Gastrocnemius medialis (tissue), 4 donors: Measurements from ENCODE around the gene CHTF18. TPM values are rescaled to one million over a fixed set of nuclear protein-coding genes. Genes with fewer than 3 reads are reported as not detected.

Experiments used
- ATAC-seq, 2 donors: fragments of 150-250 bp; one replicate each; pipeline ENCODE4 v1.9.1; 2016
- DNase-seq, 2 donors: peaks; one replicate each; pipeline ENCODE4 v3.0.0-alpha.2; 2019
- H3K27ac ChIP-seq, 4 donors: fragments of 200-600 bp; sonication (generic); 1 replicate in 1 of 4; 2 replicates in 3 of 4; pipeline ENCODE4 v1.5.1; 2016 to 2018; ENCODE audit warnings: mild to moderate bottlenecking in 2 of 4, moderate library complexity in 1 of 4
- H3K27me3 ChIP-seq, 3 donors: fragments of 200-600 bp; sonication (generic) in 2 of 3; 1 replicate in 1 of 3; 2 replicates in 2 of 3; pipeline versions ENCODE4 v1.5.1 to v1.6.0; 2016 to 2019; ENCODE audit warnings: mild to moderate bottlenecking in 1 of 3, moderate library complexity in 1 of 3
- H3K36me3 ChIP-seq, 2 donors: fragments of 200-600 bp; sonication (generic) in 1 of 2; one replicate each; pipeline ENCODE4 v1.5.1; 2017 to 2018
- H3K4me1 ChIP-seq, 2 donors: fragments of 200-600 bp; sonication (generic) in 1 of 2; one replicate each; pipeline ENCODE4 v1.5.1; 2016 to 2017; ENCODE audit warnings: mild to moderate bottlenecking in 2 of 2
- H3K4me3 ChIP-seq, 4 donors: fragments of 200-600 bp; sonication (generic) in 3 of 4; 1 replicate in 1 of 4; 2 replicates in 3 of 4; pipeline ENCODE4 v1.5.1; 2016 to 2019; ENCODE audit warnings: mild to moderate bottlenecking in 2 of 4
- H3K9me3 ChIP-seq, 3 donors: fragments of 200-600 bp; sonication (generic) in 2 of 3; 1 replicate in 1 of 3; 2 replicates in 2 of 3; pipeline ENCODE4 v1.5.1; 2016 to 2019
- CTCF ChIP-seq, 5 experiments: fragments of 450-650 bp in 3 of 5; fragments of 200-600 bp in 2 of 5; sonication (generic) in 2 of 5; IDR thresholded peaks in 4 of 5; conservative IDR thresholded peaks in 1 of 5; 1 replicate in 4 of 5; 2 replicates in 1 of 5; pipeline ENCODE4 v1.5.1; 2016 to 2019; ENCODE audit warnings: antibody characterized with exemption in 5 of 5, mild to moderate bottlenecking in 3 of 5, moderate library complexity in 3 of 5
- POLR2A ChIP-seq, 2 donors: fragments of 450-650 bp; IDR thresholded peaks; one replicate each; pipeline ENCODE4 v1.6.1; 2017; ENCODE audit warnings: antibody characterized with exemption in 2 of 2, mild to moderate bottlenecking in 2 of 2, moderate library complexity in 2 of 2
- in situ Hi-C, 4 donors: fragments of 200-750 bp; cut with MboI; loops; one replicate each; pipeline versions ENCODE4 v1.15.0 to v1.8.0; 2017; ENCODE audit warnings: low sequenced_read_pairs in 4 of 4
- intact Hi-C: fragments of 100-400 bp; cut with DNase I; formaldehyde crosslinking; loops from one replicate; pipeline ENCODE4 v1.15.1; 2023; ENCODE audit warnings: low total_unique reads
- total RNA-seq, 4 donors: library from RNA; depleted of rRNA; stranded (reverse); fragments of >200 nt; gene quantifications; one replicate each; pipeline versions ENCODE4 v1.1.0 to v1.2.3, GENCODE V29; 2016

Gene CHTF18
- total RNA-seq, 4 donors from 2014 or later: 0.44 to 5.8 (median 3.1) TPM

GRCh38 chr16:839643-840408 lies 51.4 kb downstream of the CHTF18 start:
- ATAC-seq: no peak

GRCh38 chr16:840561-841454 lies 52.4 kb downstream of the CHTF18 start:
- H3K27ac ChIP-seq: no peak overlapping the region
- H3K4me3 ChIP-seq: no peak overlapping the region
- no peak for DNase-seq
- no peak for ATAC-seq
- peaks cover 0 to 12% (median 0%) of the 10 kb centered on the region in 3 donors for H3K9me3 ChIP-seq
- no peak for TF ChIP-seq CTCF (IDR thresholded peaks at IDR 0.05 in 4 of 5, conservative IDR thresholded peaks at IDR 0.05 in 1 of 5)
- no peak for TF ChIP-seq POLR2A (IDR thresholded peaks at IDR 0.05)
- intact Hi-C loops (no loop called here), in situ Hi-C loops (no loop called here)
- H3K27me3 ChIP-seq: peaks cover 12 to 16% (median 13%) of the 10 kb centered on the region in 3 donors
- H3K36me3 ChIP-seq: no peaks in the 10 kb centered on the region
- no peaks in the 10 kb centered on the region for H3K4me1 ChIP-seq

More at GRCh38 chr16:839643-840408, 51.4 kb downstream of the CHTF18 start:
- intact Hi-C loops (no loop called here), in situ Hi-C loops (no loop called here)
- DNase-seq: no peak
- no peak for TF ChIP-seq CTCF (IDR thresholded peaks at IDR 0.05 in 4 of 5, conservative IDR thresholded peaks at IDR 0.05 in 1 of 5)
- TF ChIP-seq POLR2A (IDR thresholded peaks at IDR 0.05): no peak
- Histone ChIP-seq H3K4me3 (no peak overlapping the region), H3K9me3 (peaks cover 0 to 13% (median 0%) of the 10 kb centered on the region in 3 donors), H3K27ac (no peak overlapping the region), H3K4me1 (no peaks in the 10 kb centered on the region), H3K27me3 (peaks cover 12 to 16% (median 13%) of the 10 kb centered on the region in 3 donors), H3K36me3 (no peaks in the 10 kb centered on the region)

- in situ Hi-C loops (no loop called here), intact Hi-C loops (no loop called here)
- H3K9me3 ChIP-seq: peaks cover 0 to 6% (median 0%) of the 10 kb centered on the region in 3 donors
- DNase-seq: no peak
- no peak for TF ChIP-seq CTCF (IDR thresholded peaks at IDR 0.05 in 4 of 5, conservative IDR thresholded peaks at IDR 0.05 in 1 of 5)
- TF ChIP-seq POLR2A (IDR thresholded peaks at IDR 0.05): no peak
- H3K4me1 ChIP-seq: no peaks in the 10 kb centered on the region
- H3K27ac ChIP-seq: no peak overlapping the region
- H3K4me3 ChIP-seq: no peak overlapping the region
- H3K27me3 ChIP-seq: peaks cover 8 to 16% (median 13%) of the 10 kb centered on the region in 3 donors
- no peaks in the 10 kb centered on the region for H3K36me3 ChIP-seq
- no peak for ATAC-seq
Observed at GRCh38 chr16:841455-842060, 53.1 kb downstream of the CHTF18 start.

GRCh38 chr16:842061-842476 lies 53.6 kb downstream of the CHTF18 start:
- no peak overlapping the region for H3K4me3 ChIP-seq
- no peak overlapping the region for H3K27ac ChIP-seq
- TF ChIP-seq POLR2A (IDR thresholded peaks at IDR 0.05) (no peak), CTCF (IDR thresholded peaks at IDR 0.05 in 4 of 5, conservative IDR thresholded peaks at IDR 0.05 in 1 of 5) (no peak)
- no peaks in the 10 kb centered on the region for H3K4me1 ChIP-seq
- peaks cover 8 to 16% (median 13%) of the 10 kb centered on the region in 3 donors for H3K27me3 ChIP-seq
- H3K9me3 ChIP-seq: peaks cover 0 to 1% (median 0%) of the 10 kb centered on the region in 3 donors
- no peak for DNase-seq
- ATAC-seq: no peak
- H3K36me3 ChIP-seq: no peaks in the 10 kb centered on the region
- intact Hi-C loops: no loop called here
- in situ Hi-C loops: no loop called here
